ENCODE measurements around the gene B9D2. TPM values are rescaled to one million over a fixed set of nuclear protein-coding genes. Genes with fewer than 3 reads are reported as not detected.
A peak's percentile ranks its signal among the peaks of the same experiment; 100 is the strongest.

The B9D2 gene
- polyA plus RNA-seq, 1 of the 3 experiments (the other 2 are of a cell fraction) = 13.3 TPM

GRCh38 chr19:41353466-41354342 lies 10.2 kb downstream of the B9D2 start, which contains the start of gene TGFB1 (continued):
- TF ChIP-seq FOXM1 (IDR thresholded peaks at IDR 0.05; ENCODE audit: low read depth) (no peak), NRF1 (IDR thresholded peaks at IDR 0.05; ENCODE audit: low read depth, low read length) (no peak), GATA2 (CRISPR knock-in tag; IDR thresholded peaks at IDR 0.05) (no peak), POLR2AphosphoS5 (IDR thresholded peaks at IDR 0.05; ENCODE audit: low read depth, low read length) (peak; percentile 59; the same call in 1 of the 2 replicates), CHD2 (IDR thresholded peaks at IDR 0.05; ENCODE audit: low read length, partially characterized antibody) (peak; percentile 84), CTCF (IDR thresholded peaks at IDR 0.05) (peak; percentile 88), FOSL2 (IDR thresholded peaks at IDR 0.05; ENCODE audit: borderline replicate concordance, low read depth) (no peak), YY1 (IDR thresholded peaks at IDR 0.05; ENCODE audit: low read depth) (no peak), TEAD4 (IDR thresholded peaks at IDR 0.05; ENCODE audit: borderline replicate concordance, insufficient read depth) (no peak), RFX5 (IDR thresholded peaks at IDR 0.05; ENCODE audit: low read length) (no peak), FOXJ3 (CRISPR knock-in tag; IDR thresholded peaks at IDR 0.05) (no peak), NFIC (IDR thresholded peaks at IDR 0.05; ENCODE audit: borderline replicate concordance) (peak; percentile 14; the same call in 1 of the 2 replicates), TAF1 (IDR thresholded peaks at IDR 0.05; ENCODE audit: borderline replicate concordance, low read depth, low read length) (peak; percentile 40), MXI1 (IDR thresholded peaks at IDR 0.05; ENCODE audit: low read depth, low read length) (no peak), GABPA (IDR thresholded peaks at IDR 0.05; ENCODE audit: low read depth) (no peak), RAD21 (IDR thresholded peaks at IDR 0.05; ENCODE audit: low read length) (peak; percentile 52), PBX3 (IDR thresholded peaks at IDR 0.05) (peak; percentile 12; the same call in 1 of the 2 replicates), JUND (IDR thresholded peaks at IDR 0.05) (no peak), EZH2phosphoT487 (IDR thresholded peaks at IDR 0.05; ENCODE audit: borderline replicate concordance, low read depth) (no peak), RCOR1 (IDR thresholded peaks at IDR 0.05; ENCODE audit: low read length) (no peak), USF2 (IDR thresholded peaks at IDR 0.05; ENCODE audit: borderline replicate concordance, low read depth, low read length) (no peak), MAX (IDR thresholded peaks at IDR 0.05; ENCODE audit: low read depth) (peak; percentile 13; the same call in 1 of the 2 replicates), REST (IDR thresholded peaks at IDR 0.05; ENCODE audit: low read depth, low read length) (0 out of 2 replicates have a peak, but pooled peaks have one; percentile 1), ELF1 (IDR thresholded peaks at IDR 0.05) (no peak; the same call in 1 of the 2 replicates)

Data from SK-N-SH (cell line).